CD4-positive, alpha-beta memory T cell (primary cell): ENCODE data around the gene SDF4. TPM values are rescaled to one million over a fixed set of nuclear protein-coding genes. Genes with fewer than 3 reads are reported as not detected.

Experiments used
- CTCF ChIA-PET: fragments of 350-600 bp; sonication (Branson Sonifier 250); formaldehyde crosslinking; loops from one replicate; lab custom pipeline; 2021; ENCODE audit warnings: inconsistent platforms; ENCODE audit not compliant: partially characterized antibody; lab: Charles Lee
- POLR2A ChIA-PET: fragments of 350-600 bp; sonication (Branson Sonifier 250); formaldehyde crosslinking; loops from one replicate; lab custom pipeline; 2021; ENCODE audit not compliant: partially characterized antibody; lab: Charles Lee
- DNase-seq, 5 donors: peaks; one replicate each; pipeline versions ENCODE4 v3.0.0 to v3.0.0-alpha.2; 2020 to 2022; ENCODE audit warnings: mixed read lengths in 1 of 5
- H3K27ac ChIP-seq: one replicate; pipeline ENCODE4 v1.7.0; 2013; ENCODE audit warnings: low read depth, low read length
- H3K27me3 ChIP-seq: 2 replicates; pipeline ENCODE4 v1.7.0; 2013; ENCODE audit warnings: mild to moderate bottlenecking, low read length, moderate library complexity; ENCODE audit not compliant: insufficient read depth
- H3K36me3 ChIP-seq: 2 replicates; pipeline ENCODE4 v1.7.0; 2013; ENCODE audit warnings: mild to moderate bottlenecking, low read length, moderate library complexity; ENCODE audit not compliant: insufficient read depth
- H3K4me1 ChIP-seq: 2 replicates; pipeline ENCODE4 v1.7.0; 2013; ENCODE audit warnings: mild to moderate bottlenecking, low read length, moderate library complexity; ENCODE audit not compliant: insufficient read depth
- H3K4me3 ChIP-seq, 2 donors: one replicate each; pipeline ENCODE4 v1.7.0; 2013; ENCODE audit warnings: low read length in 2 of 2, mild to moderate bottlenecking in 1 of 2
- H3K9me3 ChIP-seq, 2 donors: one replicate each; pipeline ENCODE4 v1.7.0; 2013; ENCODE audit warnings: low read length in 2 of 2, control low read depth in 1 of 2; ENCODE audit not compliant: control insufficient read depth in 1 of 2
- H3K27ac Mint-ChIP-seq, 7 donors: one replicate each; pipeline ENCODE4 v1.8.0; 2020 to 2021; ENCODE audit warnings: mixed read lengths in 7 of 7, mild to moderate bottlenecking in 6 of 7, inconsistent platforms in 3 of 7, moderate library complexity in 3 of 7
- H3K27me3 Mint-ChIP-seq, 2 donors: one replicate each; pipeline ENCODE4 v1.8.0; 2020 to 2021; ENCODE audit warnings: mixed read lengths in 2 of 2
- H3K36me3 Mint-ChIP-seq, 2 donors: one replicate each; pipeline ENCODE4 v1.8.0; 2020 to 2021; ENCODE audit warnings: mixed read lengths in 2 of 2, inconsistent platforms in 1 of 2, mild to moderate bottlenecking in 1 of 2
- H3K4me1 Mint-ChIP-seq, 4 donors: one replicate each; pipeline ENCODE4 v1.8.0; 2020 to 2021; ENCODE audit warnings: mixed read lengths in 4 of 4, mild to moderate bottlenecking in 1 of 4
- H3K4me3 Mint-ChIP-seq, 8 donors: one replicate each; pipeline ENCODE4 v1.8.0; 2020 to 2021; ENCODE audit warnings: mixed read lengths in 8 of 8, mild to moderate bottlenecking in 7 of 8, moderate library complexity in 6 of 8, inconsistent platforms in 3 of 8
- H3K9me3 Mint-ChIP-seq, 8 donors: one replicate each; pipeline ENCODE4 v1.8.0; 2020 to 2021; ENCODE audit warnings: mixed read lengths in 8 of 8, mild to moderate bottlenecking in 5 of 8, inconsistent platforms in 3 of 8, moderate library complexity in 1 of 8
- intact Hi-C: fragments of 100-400 bp; cut with micrococcal nuclease; formaldehyde crosslinking; loops from one replicate; pipeline ENCODE4 v1.15.1; 2023
- polyA plus RNA-seq, 2 donors: library from polyadenylated mRNA; unstranded; fragments of 300-500 nt; fragmentation: Illumina TruSeq; gene quantifications; one replicate each; pipeline ENCODE4 v1.2.3, GENCODE V29; 2021
- total RNA-seq, 2 experiments: library from RNA; stranded (reverse); gene quantifications; one replicate each; pipeline ENCODE4 v1.2.3, GENCODE V29; 2021

SDF4 gene
- total and polyA plus RNA-seq, 4 experiments from 2014 or later: 97.4 to 138 (median 116) TPM

- H3K4me3 ChIP-seq: no peak overlapping the region
- H3K9me3 ChIP-seq: no peaks in the 10 kb centered on the region
- peak overlapping the region; percentile 84 for H3K27ac ChIP-seq
- ChIA-PET POLR2A (interaction anchor here (0.9 to 5.0 kb wide), 7 partner anchors 9 to 168 kb away, joined by 3 to 38 read pairs (median 5); partner anchors contain the start of genes AURKAIP1, B3GALT6 and SDF4), CTCF (no interaction called here)
- peaks cover 9 to 37% (median 21%) of the 10 kb centered on the region in 4 donors for H3K4me1 Mint-ChIP-seq
- H3K27ac Mint-ChIP-seq: peak overlapping the region in 4 of 7 donors; percentile 93 to 98 (median 97)
- no peaks in the 10 kb centered on the region for H3K36me3 ChIP-seq
- DNase-seq: no peak
- intact Hi-C loops: loop anchor here (5.0 kb wide), 1 partner anchor 50 kb away; no protein-coding TSS in a partner anchor
- H3K36me3 Mint-ChIP-seq: peaks cover 0 to 1% of the 10 kb centered on the region in 2 donors
- peak overlapping the region in 6 of 8 donors; percentile 9 to 94 (median 83) for H3K4me3 Mint-ChIP-seq
- H3K27me3 Mint-ChIP-seq: no peaks in the 10 kb centered on the region
- H3K27me3 ChIP-seq: no peaks in the 10 kb centered on the region
- H3K9me3 Mint-ChIP-seq: no peaks in the 10 kb centered on the region
- peaks cover 55% of the 10 kb centered on the region for H3K4me1 ChIP-seq
Observed at GRCh38 chr1:1207571-1207892, 24.3 kb downstream of the SDF4 start.

- Histone ChIP-seq H3K36me3 (no peaks in the 10 kb centered on the region), H3K4me1 (peaks cover 53% of the 10 kb centered on the region), H3K27ac (peak overlapping the region; percentile 84), H3K4me3 (peak overlapping the region in 1 of 2 donors; percentile 57), H3K27me3 (no peaks in the 10 kb centered on the region), H3K9me3 (no peaks in the 10 kb centered on the region)
- Mint-ChIP-seq H3K27me3 (no peaks in the 10 kb centered on the region), H3K4me1 (peaks cover 9 to 34% (median 21%) of the 10 kb centered on the region in 4 donors), H3K27ac (peak overlapping the region in 6 of 7 donors; percentile 51 to 98 (median 68)), H3K9me3 (no peaks in the 10 kb centered on the region), H3K36me3 (peaks cover 0 to 1% of the 10 kb centered on the region in 2 donors), H3K4me3 (peak overlapping the region; percentile 65 to 78 (median 75))
- POLR2A ChIA-PET: interaction anchor here (1.2 to 5.0 kb wide), 5 partner anchors 9 to 168 kb away, joined by 3 to 38 read pairs (median 13); partner anchors contain the start of genes AURKAIP1, B3GALT6 and SDF4
- intact Hi-C loops: loop anchor here (5.0 kb wide), 1 partner anchor 50 kb away; no protein-coding TSS in a partner anchor
- CTCF ChIA-PET: no interaction called here
- peak in 1 of 5 donors; percentile 48 for DNase-seq
Observed at GRCh38 chr1:1206966-1207531, 24.8 kb downstream of the SDF4 start.

DNA sequence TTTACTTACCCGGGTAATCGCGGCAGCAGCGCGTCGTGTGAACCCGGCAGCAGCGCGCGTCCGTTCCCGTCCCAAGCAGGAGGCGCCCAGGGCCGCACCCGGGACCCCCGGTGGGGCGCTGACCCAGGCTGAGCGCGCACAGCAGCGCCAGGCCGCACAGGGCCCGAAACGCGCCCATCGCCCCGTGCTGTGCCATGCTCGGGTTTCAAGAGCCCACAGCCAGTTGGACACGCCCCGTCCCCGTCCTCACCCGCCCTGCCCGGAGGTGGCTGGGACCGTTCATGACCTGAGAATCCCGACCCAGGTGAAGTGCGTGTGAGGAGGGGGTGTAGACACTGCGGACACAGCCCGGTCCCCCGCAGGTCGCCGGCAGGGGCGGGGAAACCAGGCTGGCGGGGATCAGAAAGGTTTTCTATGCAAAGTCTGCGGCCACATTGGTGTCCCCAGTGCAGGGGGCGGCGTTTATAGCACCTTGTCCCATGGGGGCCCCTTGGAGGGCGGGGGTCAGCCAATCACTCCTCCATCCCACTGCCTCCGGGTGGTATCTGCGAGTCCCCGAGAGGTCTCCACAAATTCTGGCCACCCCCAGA lies 25.3 kb downstream of the SDF4 start, which contains the start of gene TNFRSF18:
Gene TNFRSF18 (minus strand): TSS at position 217 of the 590 bp plus-strand sequence. CDS start 21 bp downstream, at position 196.
- peaks cover 49% of the 10 kb centered on the region for H3K4me1 ChIP-seq
- peak within 1 kb of the TSS; percentile 57 to 98 (median 77) for H3K27ac Mint-ChIP-seq
- peaks cover 0 to 1% of the 10 kb centered on the region in 2 donors for H3K36me3 Mint-ChIP-seq
- peak within 1 kb of the TSS; percentile 84 for H3K27ac ChIP-seq
- no peaks in the 10 kb centered on the region for H3K9me3 Mint-ChIP-seq
- no peaks in the 10 kb centered on the region for H3K9me3 ChIP-seq
- POLR2A ChIA-PET: interaction anchor here (1.2 to 5.0 kb wide), 4 partner anchors 10 to 48 kb away, joined by 3 to 38 read pairs (median 16); partner anchors contain the start of genes B3GALT6 and SDF4
- H3K4me1 Mint-ChIP-seq: peaks cover 9 to 34% (median 21%) of the 10 kb centered on the region in 4 donors
- CTCF ChIA-PET: interaction anchor here (1.2 kb wide), 1 partner anchor 84 kb away, joined by 6 read pairs; no protein-coding TSS in a partner anchor
- H3K4me3 ChIP-seq: peak within 1 kb of the TSS in 1 of 2 donors; percentile 57
- no peaks in the 10 kb centered on the region for H3K27me3 ChIP-seq
- DNase-seq: peak in 3 of 5 donors; percentile 41 to 62 (median 42)
- peak within 1 kb of the TSS; percentile 65 to 78 (median 75) for H3K4me3 Mint-ChIP-seq
- intact Hi-C loops: loop anchor here (5.0 kb wide), 1 partner anchor 49 kb away; no protein-coding TSS in a partner anchor
- H3K27me3 Mint-ChIP-seq: no peaks in the 10 kb centered on the region
- no peaks in the 10 kb centered on the region for H3K36me3 ChIP-seq

DNA sequence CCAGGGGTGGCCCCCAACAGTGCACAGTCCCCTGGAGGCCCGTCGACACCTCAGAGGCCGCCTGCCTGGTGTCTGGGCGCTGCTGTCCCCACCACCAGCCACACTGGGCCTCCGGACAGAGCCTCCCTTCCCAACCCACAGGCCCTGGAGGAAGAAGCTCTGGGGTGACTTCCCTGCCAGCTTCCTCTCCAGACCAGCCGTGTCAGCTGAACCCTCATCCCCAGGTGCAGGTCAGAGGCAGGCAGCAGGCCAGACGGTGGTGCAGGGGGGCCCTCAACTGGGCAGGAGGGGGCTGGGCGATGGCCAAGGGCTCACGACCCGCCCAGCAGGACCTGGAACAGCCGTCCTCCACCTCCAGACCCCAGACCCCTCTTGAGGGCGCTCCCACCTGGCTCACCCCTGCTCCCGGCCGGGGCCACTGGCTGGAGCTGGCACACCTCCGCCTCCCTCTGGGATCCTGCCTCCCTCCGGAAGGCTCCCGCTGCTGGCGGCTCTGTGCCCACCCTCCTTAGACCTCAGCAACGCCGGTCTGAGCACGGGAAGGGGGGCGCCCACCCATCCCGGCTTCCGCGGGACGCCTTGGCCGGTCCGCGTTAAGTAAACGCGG lies 25.9 kb downstream of the SDF4 start:
- H3K9me3 Mint-ChIP-seq: no peaks in the 10 kb centered on the region
- H3K27me3 ChIP-seq: no peaks in the 10 kb centered on the region
- peak overlapping the region; percentile 84 for H3K27ac ChIP-seq
- H3K27ac Mint-ChIP-seq: peak overlapping the region in 6 of 7 donors; percentile 42 to 82 (median 60)
- no peaks in the 10 kb centered on the region for H3K36me3 ChIP-seq
- intact Hi-C loops: loop anchor here (5.0 kb wide), 1 partner anchor 49 kb away; no protein-coding TSS in a partner anchor
- peaks cover 49% of the 10 kb centered on the region for H3K4me1 ChIP-seq
- POLR2A ChIA-PET: interaction anchor here (0.7 to 5.0 kb wide), 5 partner anchors 11 to 703 kb away, joined by 3 to 38 read pairs (median 13); partner anchors contain the start of genes B3GALT6 and SDF4
- CTCF ChIA-PET: interaction anchor here (1.2 kb wide), 1 partner anchor 84 kb away, joined by 6 read pairs; no protein-coding TSS in a partner anchor
- DNase-seq: peak in 1 of 5 donors; percentile 37
- peaks cover 0 to 1% of the 10 kb centered on the region in 2 donors for H3K36me3 Mint-ChIP-seq
- H3K4me3 ChIP-seq: peak overlapping the region in 1 of 2 donors; percentile 57
- H3K27me3 Mint-ChIP-seq: no peaks in the 10 kb centered on the region
- H3K4me1 Mint-ChIP-seq: peaks cover 9 to 34% (median 21%) of the 10 kb centered on the region in 4 donors
- H3K4me3 Mint-ChIP-seq: peak overlapping the region; percentile 60 to 78 (median 73)
- H3K9me3 ChIP-seq: no peaks in the 10 kb centered on the region

DNA sequence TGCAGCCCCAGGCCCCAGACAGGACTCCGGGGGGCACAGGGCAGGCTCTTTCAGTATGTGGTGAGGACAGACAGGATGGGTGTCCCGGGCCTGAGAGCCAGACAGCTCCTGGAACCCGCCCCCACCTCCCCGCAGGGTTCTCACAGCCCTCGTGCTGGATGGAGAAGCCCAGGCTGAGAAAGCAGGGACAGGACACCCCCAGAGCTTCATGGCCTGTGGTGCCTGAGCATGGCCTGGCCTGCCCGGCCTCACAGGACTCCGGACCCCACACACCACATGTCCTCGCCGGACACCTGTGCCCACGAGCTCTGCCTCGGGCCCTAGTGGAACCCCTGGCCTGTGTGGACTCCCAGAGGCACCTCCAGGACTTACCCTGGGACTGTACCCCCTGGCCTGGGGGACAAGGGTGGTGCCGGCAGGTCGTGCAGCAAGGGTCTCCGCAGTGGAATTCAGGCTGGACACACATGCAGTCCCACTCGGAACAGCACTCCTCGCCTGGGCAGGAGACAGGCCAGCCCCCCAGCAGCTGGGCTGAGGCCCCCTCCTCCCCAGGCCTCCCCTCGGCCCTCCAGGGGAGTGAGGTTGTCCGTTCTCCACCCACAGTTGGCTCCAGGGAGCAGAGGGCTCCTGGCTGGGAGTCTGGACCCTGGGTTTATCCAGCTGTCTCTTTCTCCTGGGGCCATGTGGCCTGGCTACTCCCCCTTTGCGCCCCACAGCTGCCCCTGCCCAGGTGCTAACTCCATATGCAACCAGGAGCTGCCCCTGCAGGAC lies 26.6 kb downstream of the SDF4 start:
- ChIA-PET CTCF (interaction anchor here (1.2 kb wide), 1 partner anchor 83 kb away, joined by 6 read pairs; no protein-coding TSS in a partner anchor), POLR2A (interaction anchor here (0.7 to 5.0 kb wide), 5 partner anchors 11 to 704 kb away, joined by 3 to 38 read pairs (median 3); partner anchors contain the start of gene B3GALT6)
- no peak overlapping the region for H3K4me3 ChIP-seq
- H3K27ac Mint-ChIP-seq: peak overlapping the region; percentile 32 to 82 (median 60)
- H3K27ac ChIP-seq: peak overlapping the region; percentile 84
- peaks cover 0 to 1% of the 10 kb centered on the region in 2 donors for H3K36me3 Mint-ChIP-seq
- no peaks in the 10 kb centered on the region for H3K9me3 Mint-ChIP-seq
- no peaks in the 10 kb centered on the region for H3K9me3 ChIP-seq
- intact Hi-C loops: loop anchor here (5.0 kb wide), 1 partner anchor 48 kb away; no protein-coding TSS in a partner anchor
- no peaks in the 10 kb centered on the region for H3K27me3 Mint-ChIP-seq
- peak overlapping the region in 7 of 8 donors; percentile 56 to 75 (median 61) for H3K4me3 Mint-ChIP-seq
- no peaks in the 10 kb centered on the region for H3K27me3 ChIP-seq
- no peaks in the 10 kb centered on the region for H3K36me3 ChIP-seq
- H3K4me1 Mint-ChIP-seq: peaks cover 9 to 36% (median 21%) of the 10 kb centered on the region in 4 donors
- peaks cover 52% of the 10 kb centered on the region for H3K4me1 ChIP-seq
- DNase-seq: peak in 1 of 5 donors; percentile 44

DNA sequence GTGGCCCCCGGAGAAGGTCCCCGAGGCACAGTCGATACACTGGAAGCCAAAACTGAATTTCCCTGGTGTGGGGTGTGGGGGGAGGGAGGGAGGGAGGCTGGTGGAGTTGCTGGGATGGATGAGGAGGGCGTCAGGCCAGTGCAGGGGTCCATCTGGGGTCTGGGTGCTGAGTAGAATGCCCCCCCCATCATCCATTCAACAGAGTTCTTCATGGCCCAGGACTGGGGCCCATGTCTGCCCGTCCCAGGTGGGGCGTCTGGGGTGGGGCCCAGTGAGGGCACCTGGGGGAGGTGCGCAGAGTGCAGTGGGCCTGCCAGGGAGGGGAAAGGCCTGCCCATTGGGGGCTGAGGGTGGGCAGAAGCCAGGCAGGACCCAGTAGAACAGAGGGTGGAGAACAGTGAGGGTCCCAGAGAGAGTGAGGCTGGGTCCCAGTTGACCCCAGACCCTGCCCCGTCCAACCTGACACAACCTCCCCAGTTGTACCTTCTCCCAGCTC lies 27.3 kb downstream of the SDF4 start:
- H3K4me3 Mint-ChIP-seq: peak overlapping the region in 1 of 8 donors; percentile 59
- Histone ChIP-seq H3K27ac (peak overlapping the region; percentile 84), H3K9me3 (no peaks in the 10 kb centered on the region), H3K4me1 (peaks cover 47% of the 10 kb centered on the region), H3K4me3 (no peak overlapping the region), H3K36me3 (no peaks in the 10 kb centered on the region), H3K27me3 (no peaks in the 10 kb centered on the region)
- peaks cover 9 to 29% (median 17%) of the 10 kb centered on the region in 4 donors for H3K4me1 Mint-ChIP-seq
- ChIA-PET CTCF (no interaction called here), POLR2A (interaction anchor here (0.8 to 5.0 kb wide), 3 partner anchors 12 to 28 kb away, joined by 3 to 38 read pairs (median 3); partner anchors contain the start of gene B3GALT6)
- H3K36me3 Mint-ChIP-seq: peaks cover 0 to 1% of the 10 kb centered on the region in 2 donors
- H3K27me3 Mint-ChIP-seq: no peaks in the 10 kb centered on the region
- intact Hi-C loops: no loop called here
- H3K9me3 Mint-ChIP-seq: no peaks in the 10 kb centered on the region
- peak overlapping the region in 4 of 7 donors; percentile 52 to 79 (median 68) for H3K27ac Mint-ChIP-seq
- peak in 1 of 5 donors; percentile 39 for DNase-seq
